IMR-90 (cell line): ENCODE data around the gene HLA-DPA1. TPM values are rescaled to one million over a fixed set of nuclear protein-coding genes. Genes with fewer than 3 reads are reported as not detected.

ENCODE experiments used
- polyA plus RNA-seq, 3 experiments: library from polyadenylated mRNA; depleted of rRNA; stranded (reverse); fragments of >200 nt; gene quantifications; 2 replicates each; pipeline ENCODE4 v1.2.3, GENCODE V29; 2012; ENCODE audit warnings: low replicate concordance in 1 of 3
- total RNA-seq: library from RNA; depleted of rRNA; stranded (reverse); fragments of >200 nt; gene quantifications from 2 replicates; pipeline ENCODE4 v1.2.3, GENCODE V29; 2012; rRNA removed

HLA-DPA1 gene
- total and polyA plus RNA-seq, 2 of the 4 experiments (the other 2 are of a cell fraction) = not detected

Other genes starting within 250 kb of the HLA-DPA1 start
- gene TAP2, start 234.9 kb downstream of the HLA-DPA1 start, total RNA-seq = 6.6 and 8.1 TPM in 2 replicates
- 11.4 and 13.4 TPM in 2 replicates for gene TAP2, start 234.9 kb downstream of the HLA-DPA1 start, polyA plus RNA-seq (2012; rRNA removed)
- gene PSMB8, start 229.6 kb downstream of the HLA-DPA1 start, total RNA-seq = 26.1 and 33.3 TPM in 2 replicates
- gene PSMB8, start 229.6 kb downstream of the HLA-DPA1 start, polyA plus RNA-seq (2012; rRNA removed) = 31.6 and 31.8 TPM in 2 replicates
- gene TAP1, start 219.9 kb downstream of the HLA-DPA1 start, total RNA-seq = 20.8 and 27.6 TPM in 2 replicates
- 19.5 and 20.1 TPM in 2 replicates for gene TAP1, start 219.9 kb downstream of the HLA-DPA1 start, polyA plus RNA-seq (2012; rRNA removed)
- 8.3 and 9.0 TPM in 2 replicates for gene PSMB9, start 219.5 kb downstream of the HLA-DPA1 start, total RNA-seq
- gene PSMB9, start 219.5 kb downstream of the HLA-DPA1 start, polyA plus RNA-seq (2012; rRNA removed) = 12.6 and 12.8 TPM in 2 replicates
- gene HLA-DMB, start 132.6 kb downstream of the HLA-DPA1 start, total RNA-seq = 0.18 and 0.28 TPM in 2 replicates
- gene HLA-DMB, start 132.6 kb downstream of the HLA-DPA1 start, polyA plus RNA-seq (2012; rRNA removed) = 0.19 and 0.20 TPM in 2 replicates
- 1.7 and 2.3 TPM in 2 replicates for gene HLA-DMA, start 120.6 kb downstream of the HLA-DPA1 start, total RNA-seq
- gene HLA-DMA, start 120.6 kb downstream of the HLA-DPA1 start, polyA plus RNA-seq (2012; rRNA removed) = 8.3 and 8.4 TPM in 2 replicates
- 75.8 and 99.5 TPM in 2 replicates for gene BRD2, start 105.1 kb downstream of the HLA-DPA1 start, total RNA-seq
- gene BRD2, start 105.1 kb downstream of the HLA-DPA1 start, polyA plus RNA-seq (2012; rRNA removed) = 140 and 144 TPM in 2 replicates
- not detected in 2 replicates for gene HLA-DOA, start 64.1 kb downstream of the HLA-DPA1 start, total RNA-seq
- gene HLA-DOA, start 64.1 kb downstream of the HLA-DPA1 start, polyA plus RNA-seq (2012; rRNA removed) = not detected in 2 replicates
- 5.8 and 7.7 TPM in 2 replicates for gene HLA-DPB1, start 2.3 kb upstream of the HLA-DPA1 start, total RNA-seq
- gene HLA-DPB1, start 2.3 kb upstream of the HLA-DPA1 start, polyA plus RNA-seq (2012; rRNA removed) = 9.7 and 10.7 TPM in 2 replicates
- under 0.01 TPM in 2 replicates for gene COL11A2, start 118.8 kb upstream of the HLA-DPA1 start, total RNA-seq
- gene COL11A2, start 118.8 kb upstream of the HLA-DPA1 start, polyA plus RNA-seq (2012; rRNA removed) = 0.38 and 0.52 TPM in 2 replicates
- gene RXRB, start 127.0 kb upstream of the HLA-DPA1 start, total RNA-seq = 16.7 and 18.6 TPM in 2 replicates
- gene RXRB, start 127.0 kb upstream of the HLA-DPA1 start, polyA plus RNA-seq (2012; rRNA removed) = 46.9 and 53.7 TPM in 2 replicates
- gene SLC39A7, start 127.2 kb upstream of the HLA-DPA1 start, total RNA-seq = 134 and 135 TPM in 2 replicates
- 196 and 208 TPM in 2 replicates for gene SLC39A7, start 127.2 kb upstream of the HLA-DPA1 start, polyA plus RNA-seq (2012; rRNA removed)
- gene HSD17B8, start 131.0 kb upstream of the HLA-DPA1 start, total RNA-seq = 1.6 and 1.9 TPM in 2 replicates
- 3.4 and 4.3 TPM in 2 replicates for gene HSD17B8, start 131.0 kb upstream of the HLA-DPA1 start, polyA plus RNA-seq (2012; rRNA removed)
- 14.9 and 16.4 TPM in 2 replicates for gene RING1, start 134.9 kb upstream of the HLA-DPA1 start, total RNA-seq
- gene RING1, start 134.9 kb upstream of the HLA-DPA1 start, polyA plus RNA-seq (2012; rRNA removed) = 38.2 and 40.8 TPM in 2 replicates
- gene VPS52, start 198.2 kb upstream of the HLA-DPA1 start, total RNA-seq = 26.4 and 29.8 TPM in 2 replicates
- gene VPS52, start 198.2 kb upstream of the HLA-DPA1 start, polyA plus RNA-seq (2012; rRNA removed) = 54.6 and 57.8 TPM in 2 replicates
- 6,097 and 6,577 TPM in 2 replicates for gene RPS18, start 198.4 kb upstream of the HLA-DPA1 start, total RNA-seq
- 8,417 and 8,876 TPM in 2 replicates for gene RPS18, start 198.4 kb upstream of the HLA-DPA1 start, polyA plus RNA-seq (2012; rRNA removed)
- gene B3GALT4, start 203.5 kb upstream of the HLA-DPA1 start, total RNA-seq = 0.72 and 0.83 TPM in 2 replicates
- gene B3GALT4, start 203.5 kb upstream of the HLA-DPA1 start, polyA plus RNA-seq (2012; rRNA removed) = 0.49 and 0.70 TPM in 2 replicates
- gene WDR46, start 215.6 kb upstream of the HLA-DPA1 start, total RNA-seq = 68.9 and 73.8 TPM in 2 replicates
- 81.6 and 88.0 TPM in 2 replicates for gene WDR46, start 215.6 kb upstream of the HLA-DPA1 start, polyA plus RNA-seq (2012; rRNA removed)
- gene PFDN6, start 216.0 kb upstream of the HLA-DPA1 start, total RNA-seq = 24.4 and 41.7 TPM in 2 replicates
- 76.5 and 92.1 TPM in 2 replicates for gene PFDN6, start 216.0 kb upstream of the HLA-DPA1 start, polyA plus RNA-seq (2012; rRNA removed)
- gene RGL2, start 225.3 kb upstream of the HLA-DPA1 start, total RNA-seq = 4.1 and 4.4 TPM in 2 replicates
- gene RGL2, start 225.3 kb upstream of the HLA-DPA1 start, polyA plus RNA-seq (2012; rRNA removed) = 26.9 TPM in 2 replicates
- 12.5 and 13.1 TPM in 2 replicates for gene TAPBP, start 240.4 kb upstream of the HLA-DPA1 start, total RNA-seq
- 62.5 and 63.3 TPM in 2 replicates for gene TAPBP, start 240.4 kb upstream of the HLA-DPA1 start, polyA plus RNA-seq (2012; rRNA removed)
- gene ZBTB22, start 244.1 kb upstream of the HLA-DPA1 start, total RNA-seq = 5.8 and 6.8 TPM in 2 replicates
- 12.7 and 13.0 TPM in 2 replicates for gene ZBTB22, start 244.1 kb upstream of the HLA-DPA1 start, polyA plus RNA-seq (2012; rRNA removed)
- 77.8 and 92.2 TPM in 2 replicates for gene DAXX, start 249.3 kb upstream of the HLA-DPA1 start, total RNA-seq
- 75.9 and 87.2 TPM in 2 replicates for gene DAXX, start 249.3 kb upstream of the HLA-DPA1 start, polyA plus RNA-seq (2012; rRNA removed)